ENCODE data around the gene ZNF423. TPM values are rescaled to one million over a fixed set of nuclear protein-coding genes. Genes with fewer than 3 reads are reported as not detected.

ZNF423 gene
- total and polyA plus RNA-seq, 2 of the 13 experiments (the other 11 are each of a cell fraction or from before 2014, with no cell fraction given), result 0.07 to 0.31 TPM

DNA sequence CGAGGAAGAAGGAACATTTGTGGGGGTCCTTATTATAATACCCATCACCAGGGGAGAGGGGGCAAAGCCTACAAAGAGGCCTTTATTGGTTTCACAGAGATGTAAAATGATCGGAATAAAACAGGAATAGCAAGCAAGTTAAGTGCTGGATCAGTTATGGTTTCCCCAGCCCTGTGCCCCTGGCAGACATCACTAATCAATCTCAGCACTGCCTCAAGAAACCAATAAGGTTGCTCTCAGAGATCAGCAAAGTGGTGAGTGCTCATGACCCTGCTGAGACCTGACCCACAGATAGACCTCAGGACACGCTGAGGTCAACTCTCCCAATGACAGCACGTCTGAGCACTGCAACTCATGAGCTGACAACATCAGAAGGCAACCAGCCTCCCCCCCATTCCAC lies 66.3 kb downstream of the ZNF423 start:
- no peak overlapping the region for H3K4me3 ChIP-seq (replicated peaks in 1 of 3; ENCODE audit: insufficient read depth in 1 of 3, low read depth in 2 of 3, low read length in 3 of 3)
- H2AFZ ChIP-seq (ENCODE audit: low read length), result no peak overlapping the region
- H3K27me3 ChIP-seq (ENCODE audit: control insufficient read depth in 1 of 2, insufficient read depth in 2 of 2, low read length in 2 of 2), result peaks cover 4 to 25% of the 10 kb centered on the region in 2 experiments; a peak in 3 of 5 replicates
- ATAC-seq (no peak), FAIRE-seq (no peak), DNase-seq (ENCODE audit: low spot score) (no peak)
- TF ChIP-seq ZNF577 (CRISPR knock-in tag; IDR thresholded peaks at IDR 0.05; ENCODE audit: borderline replicate concordance, low read depth) (no peak), TRIM24 (CRISPR knock-in tag; IDR thresholded peaks at IDR 0.05) (no peak), ZNF451 (CRISPR knock-in tag; IDR thresholded peaks at IDR 0.05) (no peak)
- TF ChIP-seq, protein P1, sequence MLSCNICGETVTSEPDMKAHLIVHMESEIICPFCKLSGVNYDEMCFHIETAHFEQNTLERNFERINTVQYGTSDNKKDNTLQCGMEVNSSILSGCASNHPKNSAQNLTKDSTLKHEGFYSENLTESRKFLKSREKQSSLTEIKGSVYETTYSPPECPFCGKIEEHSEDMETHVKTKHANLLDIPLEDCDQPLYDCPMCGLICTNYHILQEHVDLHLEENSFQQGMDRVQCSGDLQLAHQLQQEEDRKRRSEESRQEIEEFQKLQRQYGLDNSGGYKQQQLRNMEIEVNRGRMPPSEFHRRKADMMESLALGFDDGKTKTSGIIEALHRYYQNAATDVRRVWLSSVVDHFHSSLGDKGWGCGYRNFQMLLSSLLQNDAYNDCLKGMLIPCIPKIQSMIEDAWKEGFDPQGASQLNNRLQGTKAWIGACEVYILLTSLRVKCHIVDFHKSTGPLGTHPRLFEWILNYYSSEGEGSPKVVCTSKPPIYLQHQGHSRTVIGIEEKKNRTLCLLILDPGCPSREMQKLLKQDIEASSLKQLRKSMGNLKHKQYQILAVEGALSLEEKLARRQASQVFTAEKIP (CRISPR knock-in tag; IDR thresholded peaks at IDR 0.05; ENCODE audit: borderline replicate concordance), result no peak
- TF ChIP-seq, protein P2, sequence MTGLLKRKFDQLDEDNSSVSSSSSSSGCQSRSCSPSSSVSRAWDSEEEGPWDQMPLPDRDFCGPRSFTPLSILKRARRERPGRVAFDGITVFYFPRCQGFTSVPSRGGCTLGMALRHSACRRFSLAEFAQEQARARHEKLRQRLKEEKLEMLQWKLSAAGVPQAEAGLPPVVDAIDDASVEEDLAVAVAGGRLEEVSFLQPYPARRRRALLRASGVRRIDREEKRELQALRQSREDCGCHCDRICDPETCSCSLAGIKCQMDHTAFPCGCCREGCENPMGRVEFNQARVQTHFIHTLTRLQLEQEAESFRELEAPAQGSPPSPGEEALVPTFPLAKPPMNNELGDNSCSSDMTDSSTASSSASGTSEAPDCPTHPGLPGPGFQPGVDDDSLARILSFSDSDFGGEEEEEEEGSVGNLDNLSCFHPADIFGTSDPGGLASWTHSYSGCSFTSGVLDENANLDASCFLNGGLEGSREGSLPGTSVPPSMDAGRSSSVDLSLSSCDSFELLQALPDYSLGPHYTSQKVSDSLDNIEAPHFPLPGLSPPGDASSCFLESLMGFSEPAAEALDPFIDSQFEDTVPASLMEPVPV (CRISPR knock-in tag; IDR thresholded peaks at IDR 0.05), result no peak
- H3K4me1 ChIP-seq (ENCODE audit: insufficient read depth, low read length), result no peaks in the 10 kb centered on the region
- H3K27ac ChIP-seq (ENCODE audit: extremely low read length, insufficient read depth, low read length), result no peak overlapping the region
- in situ Hi-C loops (cut with HindIII; ENCODE audit: extremely low pct_ligation_motif_present, low pct_unique_long_range_greater_than_20kb), result no loop called here
- CTCF ChIA-PET (ENCODE audit: low intra/inter-chr PET ratio, low total read pairs), result no interaction called here
- 29% methylated on average over 3 of the region's 4 CpGs for WGBS (ENCODE audit: low lambda C conversion rate)
- BruUV-seq (replicated peaks), result no TSS peak
- no peaks in the 10 kb centered on the region for H3K79me2 ChIP-seq (ENCODE audit: insufficient read depth, low read length)
- no peaks in the 10 kb centered on the region for H3K36me3 ChIP-seq (replicated peaks in 1 of 2; ENCODE audit: control insufficient read depth in 1 of 2, insufficient read depth in 2 of 2, low read length in 2 of 2)
- H3K4me2 ChIP-seq (ENCODE audit: low read depth, low read length), result no peak overlapping the region
- no peaks in the 10 kb centered on the region for H4K20me1 ChIP-seq (ENCODE audit: insufficient read depth, low read length)
- intact Hi-C loops (cut with micrococcal nuclease; ENCODE audit: unreplicated experiment), result no loop called here
- H3K9me3 ChIP-seq (ENCODE audit: low read length), result no peaks in the 10 kb centered on the region
- POLR2A ChIA-PET, result no interaction called here
- H3K9ac ChIP-seq (ENCODE audit: insufficient read depth, low read depth, low read length), result no peak overlapping the region

Measured in HepG2 (cell line).